HepG2 (cell line): ENCODE results near the gene PARP8. TPM values are rescaled to one million over a fixed set of nuclear protein-coding genes. Genes with fewer than 3 reads are reported as not detected.
"Not testable (repeated sequence)": the region's sequence is repeated elsewhere in the genome, so short reads cannot be mapped to it uniquely, and the experiment has no call there.

ENCODE experiments used
- ATAC-seq: fragments of 200-7000 bp; cut with Tn5 transposase; 3 replicates; pipeline ENCODE4 v1.9.1; 2020; ENCODE audit warnings: mild to moderate bottlenecking, moderate library complexity
- BruUV-seq: library from RNA; stranded (reverse); fragments of 400-500 nt; replicated peaks from 2 replicates; lab custom pipeline; 2021; lab: Mats Ljungman, UMichigan
- CTCF ChIA-PET: fragments of 300-600 bp; formaldehyde crosslinking; extraction: SDS; loops from one replicate; lab custom pipeline; 2021; ENCODE audit warnings: low total read pairs, inconsistent platforms, low intra/inter-chr PET ratio; lab: Yijun Ruan, JAX
- POLR2A ChIA-PET: fragments of 350-600 bp; sonication (Branson Sonifier 250); formaldehyde crosslinking; loops from one replicate; lab custom pipeline; 2020; ENCODE audit warnings: antibody characterized with exemption, inconsistent platforms; lab: Yijun Ruan, JAX
- DNase-seq: peaks from one replicate; pipeline ENCODE4 v3.0.0-alpha.2; 2015; ENCODE audit warnings: low spot score
- FAIRE-seq: peaks from 3 replicates; lab custom pipeline; 2011; peaks lifted over from hg19 to GRCh38; lab: Jason Lieb, UNC
- H2AFZ ChIP-seq: one replicate; pipeline ENCODE4 v1.6.1; 2011; ENCODE audit warnings: low read length, inconsistent platforms
- H3K27ac ChIP-seq: fragments of 300-600 bp; 3 replicates; pipeline ENCODE4 v1.8.0; 2011; ENCODE audit warnings: mixed run types, mild to moderate bottlenecking, mixed read lengths, low read length, inconsistent platforms; ENCODE audit not compliant: insufficient read depth; ENCODE audit errors: extremely low read length
- H3K27me3 ChIP-seq, 2 experiments: fragments of 200-600 bp in 1 of 2; 2 replicates in 1 of 2; 3 replicates in 1 of 2; pipeline versions ENCODE4 v1.6.0 to v1.8.0; 2011; ENCODE audit warnings: low read length in 2 of 2, mild to moderate bottlenecking in 2 of 2, moderate library complexity in 2 of 2, inconsistent platforms in 1 of 2; ENCODE audit not compliant: insufficient read depth in 2 of 2, control insufficient read depth in 1 of 2
- H3K36me3 ChIP-seq, 2 experiments: fragments of 200-600 bp in 1 of 2; replicated peaks in 1 of 2; 2 replicates in 1 of 2; 3 replicates in 1 of 2; pipeline versions ENCODE4 v1.5.1 to v1.8.0; 2011; ENCODE audit warnings: low read length in 2 of 2, inconsistent platforms in 1 of 2; ENCODE audit not compliant: insufficient read depth in 2 of 2, control insufficient read depth in 1 of 2
- H3K4me1 ChIP-seq: 2 replicates; pipeline ENCODE4 v1.5.1; 2012; ENCODE audit warnings: low read length, inconsistent platforms; ENCODE audit not compliant: insufficient read depth
- H3K4me2 ChIP-seq: 2 replicates; pipeline ENCODE4 v1.6.0; 2011; ENCODE audit warnings: low read depth, low read length, inconsistent platforms
- H3K4me3 ChIP-seq, 3 experiments: fragments of 200-600 bp in 1 of 3; sonication (generic), shearing (Covaris generic) in 1 of 3; replicated peaks in 1 of 3; 2 replicates each; pipeline ENCODE4 v1.5.1; 2011 to 2016; ENCODE audit warnings: low read length in 3 of 3, inconsistent platforms in 2 of 3, low read depth in 2 of 3, mild to moderate bottlenecking in 2 of 3, control low read depth in 1 of 3, mixed read lengths in 1 of 3; ENCODE audit not compliant: insufficient read depth in 1 of 3
- H3K79me2 ChIP-seq: one replicate; pipeline ENCODE4 v1.6.1; 2011; ENCODE audit warnings: low read length, inconsistent platforms; ENCODE audit not compliant: insufficient read depth
- H3K9ac ChIP-seq: 2 replicates; pipeline ENCODE4 v1.6.0; 2011; ENCODE audit warnings: mild to moderate bottlenecking, low read depth, low read length, inconsistent platforms; ENCODE audit not compliant: insufficient read depth
- H3K9me3 ChIP-seq: 2 replicates; pipeline ENCODE4 v1.5.1; 2012; ENCODE audit warnings: mild to moderate bottlenecking, low read length
- H4K20me1 ChIP-seq: 2 replicates; pipeline ENCODE4 v1.6.0; 2011; ENCODE audit warnings: inconsistent platforms, mild to moderate bottlenecking, low read length, moderate library complexity; ENCODE audit not compliant: insufficient read depth
- HNRNPLL ChIP-seq: fragments of 200-400 bp; formaldehyde crosslinking; IDR thresholded peaks from 2 replicates; pipeline ENCODE4 v1.6.1; 2017; ENCODE audit warnings: mild to moderate bottlenecking, low read depth, low read length; ENCODE audit not compliant: poor library complexity, severe bottlenecking
- YEATS2 ChIP-seq: sonication (generic); formaldehyde crosslinking; IDR thresholded peaks from 2 replicates; pipeline ENCODE4 v1.4.0; 2020; ENCODE audit warnings: missing genetic modification reagents, borderline replicate concordance
- ZNF20 ChIP-seq: sonication (generic); formaldehyde crosslinking; IDR thresholded peaks from 2 replicates; pipeline ENCODE4 v1.4.0; 2020; ENCODE audit warnings: mild to moderate bottlenecking, moderate library complexity, missing genetic modification reagents
- WGBS: methylation state at CpG from one replicate; pipeline ENCODE4 v1.1.6; 2017; ENCODE audit warnings: low lambda C conversion rate; 5-methylcytosine and 5-hydroxymethylcytosine counted together
- in situ Hi-C: cut with HindIII; loops from 2 replicates; pipeline ENCODE4 v1.10.0; 2017; ENCODE audit warnings: low pct_unique_long_range_greater_than_20kb; ENCODE audit not compliant: extremely low pct_ligation_motif_present
- intact Hi-C: fragments of 100-400 bp; cut with micrococcal nuclease; formaldehyde crosslinking; loops from one replicate; pipeline ENCODE4 v1.10.0; 2022; ENCODE audit not compliant: unreplicated experiment
- polyA plus RNA-seq, 8 experiments: library from polyadenylated mRNA; depleted of rRNA in 3 of 8; stranded (reverse) in 7 of 8; unstranded in 1 of 8; fragments of >200 nt; fragmentation: Illumina TruSeq in 4 of 8; extraction: Trizol in 4 of 8; gene quantifications; 2 replicates each; pipeline versions ENCODE4 v1.2.1 to v1.2.3, GENCODE V29; 2011 to 2016; ENCODE audit warnings: low read depth in 4 of 8, missing spikeins in 1 of 8, mixed read lengths in 1 of 8; ENCODE audit not compliant: insufficient read depth in 1 of 8
- total RNA-seq, 5 experiments: library from RNA; depleted of rRNA; stranded (reverse); fragments of >200 nt; fragmentation: Illumina TruSeq; extraction: Trizol; gene quantifications; 2 replicates each; pipeline ENCODE4 v1.2.3, GENCODE V29; 2016; ENCODE audit warnings: low read depth in 1 of 5
- TF ChIP-seq, protein P1 (sequence below): sonication (generic); formaldehyde crosslinking; IDR thresholded peaks from 2 replicates; pipeline ENCODE4 v1.4.0; 2020; ENCODE audit warnings: low read depth, missing genetic modification reagents
- TF ChIP-seq, protein P2 (sequence below): IDR thresholded peaks from 2 replicates; pipeline ENCODE4 v1.6.1; 2016; ENCODE audit warnings: missing biosample characterization, missing genetic modification reagents, low read depth

PARP8 gene
- total and polyA plus RNA-seq, 2 of the 13 experiments (the other 11 are each of a cell fraction or from before 2014, with no cell fraction given), result 0.11 to 0.29 TPM

DNA sequence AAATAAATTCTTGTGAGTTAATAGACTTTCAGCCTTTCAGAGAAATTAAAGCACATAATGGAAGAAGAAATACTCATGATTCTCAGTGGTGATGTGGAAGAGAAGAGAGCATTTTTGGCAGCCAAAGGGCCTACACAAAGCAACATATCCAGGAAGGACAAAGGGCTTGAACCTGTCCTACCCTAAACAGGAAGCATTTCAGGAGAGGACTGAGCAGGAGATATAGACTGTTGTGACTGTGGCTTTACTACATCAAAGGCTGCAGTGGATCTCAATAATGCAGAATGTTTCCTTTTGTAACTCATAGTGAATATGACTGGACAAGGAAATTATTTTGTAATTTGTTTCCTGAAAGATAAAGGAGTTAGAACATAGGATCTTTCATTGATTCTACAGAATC, 1.3 kb upstream of the PARP8 start:
- H3K4me2 ChIP-seq, result no peak overlapping the region
- no peaks in the 10 kb centered on the region for H3K79me2 ChIP-seq
- no peak overlapping the region for H2AFZ ChIP-seq
- no peak for DNase-seq
- no peaks in the 10 kb centered on the region for H3K36me3 ChIP-seq
- CTCF ChIA-PET, result no interaction called here
- no peaks in the 10 kb centered on the region for H3K9me3 ChIP-seq
- 0 out of 3 replicates have a peak, but pooled peaks have one; percentile 23 for ATAC-seq
- H3K27ac ChIP-seq, result no peak overlapping the region
- in situ Hi-C loops (no loop called here), intact Hi-C loops (no loop called here)
- H3K4me1 ChIP-seq, result no peaks in the 10 kb centered on the region
- no peaks in the 10 kb centered on the region for H4K20me1 ChIP-seq
- no peak overlapping the region for H3K4me3 ChIP-seq
- POLR2A ChIA-PET, result no interaction called here
- no peak for TF ChIP-seq HNRNPLL
- TF ChIP-seq, protein P1, sequence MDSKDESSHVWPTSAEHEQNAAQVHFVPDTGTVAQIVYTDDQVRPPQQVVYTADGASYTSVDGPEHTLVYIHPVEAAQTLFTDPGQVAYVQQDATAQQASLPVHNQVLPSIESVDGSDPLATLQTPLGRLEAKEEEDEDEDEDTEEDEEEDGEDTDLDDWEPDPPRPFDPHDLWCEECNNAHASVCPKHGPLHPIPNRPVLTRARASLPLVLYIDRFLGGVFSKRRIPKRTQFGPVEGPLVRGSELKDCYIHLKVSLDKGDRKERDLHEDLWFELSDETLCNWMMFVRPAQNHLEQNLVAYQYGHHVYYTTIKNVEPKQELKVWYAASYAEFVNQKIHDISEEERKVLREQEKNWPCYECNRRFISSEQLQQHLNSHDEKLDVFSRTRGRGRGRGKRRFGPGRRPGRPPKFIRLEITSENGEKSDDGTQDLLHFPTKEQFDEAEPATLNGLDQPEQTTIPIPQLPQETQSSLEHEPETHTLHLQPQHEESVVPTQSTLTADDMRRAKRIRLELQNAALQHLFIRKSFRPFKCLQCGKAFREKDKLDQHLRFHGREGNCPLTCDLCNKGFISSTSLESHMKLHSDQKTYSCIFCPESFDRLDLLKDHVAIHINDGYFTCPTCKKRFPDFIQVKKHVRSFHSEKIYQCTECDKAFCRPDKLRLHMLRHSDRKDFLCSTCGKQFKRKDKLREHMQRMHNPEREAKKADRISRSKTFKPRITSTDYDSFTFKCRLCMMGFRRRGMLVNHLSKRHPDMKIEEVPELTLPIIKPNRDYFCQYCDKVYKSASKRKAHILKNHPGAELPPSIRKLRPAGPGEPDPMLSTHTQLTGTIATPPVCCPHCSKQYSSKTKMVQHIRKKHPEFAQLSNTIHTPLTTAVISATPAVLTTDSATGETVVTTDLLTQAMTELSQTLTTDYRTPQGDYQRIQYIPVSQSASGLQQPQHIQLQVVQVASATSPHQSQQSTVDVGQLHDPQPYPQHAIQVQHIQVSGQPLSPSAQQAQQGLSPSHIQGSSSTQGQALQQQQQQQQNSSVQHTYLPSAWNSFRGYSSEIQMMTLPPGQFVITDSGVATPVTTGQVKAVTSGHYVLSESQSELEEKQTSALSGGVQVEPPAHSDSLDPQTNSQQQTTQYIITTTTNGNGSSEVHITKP (CRISPR knock-in tag), result no peak
- no peak for TF ChIP-seq YEATS2
- no peak for TF ChIP-seq ZNF20
- TF ChIP-seq, protein P2, sequence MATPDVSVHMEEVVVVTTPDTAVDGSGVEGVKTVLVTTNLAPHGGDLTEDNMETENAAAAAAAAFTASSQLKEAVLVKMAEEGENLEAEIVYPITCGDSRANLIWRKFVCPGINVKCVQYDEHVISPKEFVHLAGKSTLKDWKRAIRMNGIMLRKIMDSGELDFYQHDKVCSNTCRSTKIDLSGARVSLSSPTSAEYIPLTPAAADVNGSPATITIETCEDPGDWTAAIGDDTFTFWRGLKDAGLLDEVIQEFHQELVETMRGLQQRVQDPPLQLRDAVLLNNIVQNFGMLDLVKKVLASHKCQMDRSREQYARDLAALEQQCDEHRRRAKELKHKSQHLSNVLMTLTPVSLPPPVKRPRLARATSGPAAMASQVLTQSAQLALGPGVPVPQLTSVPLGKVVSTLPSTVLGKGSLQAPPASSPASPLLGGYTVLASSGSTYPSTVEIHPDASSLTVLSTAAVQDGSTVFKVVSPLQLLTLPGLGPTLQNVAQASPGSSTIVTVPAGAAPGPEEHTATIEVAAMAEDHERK (CRISPR knock-in tag), result no peak
- FAIRE-seq, result no peak
- no peak overlapping the region for H3K9ac ChIP-seq
- no TSS peak for BruUV-seq
- peaks cover 0 to 15% of the 10 kb centered on the region in 2 experiments; a peak in 2 of 5 replicates for H3K27me3 ChIP-seq

DNA sequence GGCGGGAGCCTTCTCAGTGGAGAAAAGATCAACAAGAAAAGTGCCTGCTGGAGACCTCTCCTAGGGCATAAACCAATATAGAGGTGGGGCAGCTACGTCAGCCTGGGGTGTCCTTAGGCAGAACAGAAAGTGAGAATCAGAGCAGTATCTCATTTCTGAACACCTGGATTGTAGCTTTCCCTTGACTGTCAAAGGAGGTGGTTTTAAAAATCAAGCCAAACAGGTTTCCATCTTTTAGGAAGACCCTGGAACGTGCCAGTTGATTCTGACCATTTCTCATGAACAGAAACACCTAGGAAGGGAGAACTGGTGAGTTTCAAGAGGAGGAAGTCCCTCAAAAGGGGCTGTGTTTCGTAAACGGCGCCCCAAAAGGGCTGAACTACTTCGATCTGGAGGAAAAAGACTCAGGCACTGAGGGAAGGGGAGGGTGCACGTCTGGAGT, 655 bp upstream of the PARP8 start:
- H4K20me1 ChIP-seq, FAIRE-seq, POLR2A ChIA-PET, ATAC-seq, H3K4me1 ChIP-seq, H3K27ac ChIP-seq, H3K36me3 ChIP-seq, in situ Hi-C loops, H3K9ac ChIP-seq, H2AFZ ChIP-seq, H3K79me2 ChIP-seq, H3K4me3 ChIP-seq, H3K9me3 ChIP-seq, CTCF ChIA-PET, intact Hi-C loops, DNase-seq, H3K4me2 ChIP-seq, BruUV-seq: not testable (repeated sequence)
- peaks cover 0 to 15% of the 10 kb centered on the region in 2 experiments; a peak in 2 of 5 replicates for H3K27me3 ChIP-seq
- WGBS, result 42% methylated on average over 8 of the region's 8 CpGs
